HFFc6 (cell line): ENCODE results near the gene PKD2L1. TPM values are rescaled to one million over a fixed set of nuclear protein-coding genes. Genes with fewer than 3 reads are reported as not detected.

Source experiments
- DNase-seq: peaks from one replicate; pipeline ENCODE4 v3.0.0-alpha.2; 2018
- H3K27ac Mint-ChIP-seq: 2 replicates; pipeline ENCODE4 v1.8.0; 2020; ENCODE audit warnings: mild to moderate bottlenecking, mixed read lengths
- H3K27me3 Mint-ChIP-seq: 2 replicates; pipeline ENCODE4 v1.8.0; 2021; ENCODE audit warnings: mild to moderate bottlenecking, moderate library complexity, mixed read lengths; ENCODE audit not compliant: insufficient read depth
- H3K36me3 Mint-ChIP-seq: 2 replicates; pipeline ENCODE4 v1.8.0; 2021; ENCODE audit warnings: low read depth, mixed read lengths
- H3K4me1 Mint-ChIP-seq: 2 replicates; pipeline ENCODE4 v1.8.0; 2020; ENCODE audit warnings: low read depth, mixed read lengths
- H3K4me3 Mint-ChIP-seq: 2 replicates; pipeline ENCODE4 v1.8.0; 2020; ENCODE audit warnings: mild to moderate bottlenecking, moderate library complexity, mixed read lengths
- H3K9me3 Mint-ChIP-seq: 2 replicates; pipeline ENCODE4 v1.8.0; 2020; ENCODE audit warnings: mild to moderate bottlenecking, mixed read lengths
- CTCF ChIP-seq: fragments of 200-600 bp; sonication (generic); IDR thresholded peaks from 2 replicates; pipeline ENCODE4 v1.5.0; 2021; ENCODE audit warnings: antibody characterized with exemption, mild to moderate bottlenecking
- total RNA-seq, 6 experiments: library from RNA; stranded (reverse); fragmentation: NEBNext Ultra II Directional; extraction: Animal tissue kit (Norgen Biotek cat#: 25700); gene quantifications; 2 replicates in 1 of 6; 3 replicates in 5 of 6; pipeline ENCODE4 v1.2.3, GENCODE V29; 2021

The PKD2L1 gene
- total RNA-seq, 6 experiments from 2014 or later, result not detected

- no peak overlapping the region for H3K27ac Mint-ChIP-seq
- no peaks in the 10 kb centered on the region for H3K9me3 Mint-ChIP-seq
- no peaks in the 10 kb centered on the region for H3K27me3 Mint-ChIP-seq
- H3K36me3 Mint-ChIP-seq, result peaks cover 30% of the 10 kb centered on the region
- H3K4me3 Mint-ChIP-seq, result no peak overlapping the region
- DNase-seq, result no peak
- no peaks in the 10 kb centered on the region for H3K4me1 Mint-ChIP-seq
- TF ChIP-seq CTCF, result no peak
Measured at GRCh38 chr10:100254191-100254590, 75.8 kb downstream of the PKD2L1 start.

GRCh38 chr10:100253041-100253440, 77.0 kb downstream of the PKD2L1 start:
- TF ChIP-seq CTCF, result no peak
- no peak for DNase-seq
- Mint-ChIP-seq H3K36me3 (peaks cover 25% of the 10 kb centered on the region), H3K27ac (no peak overlapping the region), H3K4me1 (no peaks in the 10 kb centered on the region), H3K9me3 (no peaks in the 10 kb centered on the region), H3K4me3 (no peak overlapping the region), H3K27me3 (no peaks in the 10 kb centered on the region)

- Mint-ChIP-seq H3K27me3 (no peaks in the 10 kb centered on the region), H3K27ac (no peak overlapping the region), H3K4me3 (no peak overlapping the region), H3K36me3 (peaks cover 15% of the 10 kb centered on the region; the same call in 1 of the 2 replicates), H3K9me3 (no peaks in the 10 kb centered on the region), H3K4me1 (peaks cover 7% of the 10 kb centered on the region)
- no peak for TF ChIP-seq CTCF
- no peak for DNase-seq
Measured at GRCh38 chr10:100248820-100249219, 81.2 kb downstream of the PKD2L1 start.

GRCh38 chr10:100245484-100246220, 84.4 kb downstream of the PKD2L1 start:
- no peak for TF ChIP-seq CTCF
- Mint-ChIP-seq H3K27me3 (no peaks in the 10 kb centered on the region), H3K36me3 (peaks cover 10% of the 10 kb centered on the region; the same call in 1 of the 2 replicates), H3K4me3 (no peak overlapping the region), H3K27ac (no peak overlapping the region; the same call in 1 of the 2 replicates), H3K9me3 (no peaks in the 10 kb centered on the region), H3K4me1 (peaks cover 9% of the 10 kb centered on the region)
- no peak for DNase-seq

- H3K27me3 Mint-ChIP-seq, result no peaks in the 10 kb centered on the region
- H3K4me1 Mint-ChIP-seq, result peaks cover 9% of the 10 kb centered on the region; the same call in 1 of the 2 replicates
- TF ChIP-seq CTCF, result no peak
- peaks cover 8% of the 10 kb centered on the region for H3K36me3 Mint-ChIP-seq
- DNase-seq, result no peak
- H3K4me3 Mint-ChIP-seq, result no peak overlapping the region
- H3K27ac Mint-ChIP-seq, result no peak overlapping the region
- H3K9me3 Mint-ChIP-seq, result no peaks in the 10 kb centered on the region
Measured at GRCh38 chr10:100239851-100240250, 90.2 kb downstream of the PKD2L1 start.
